OCI-LY7 (cell line): Measurements from ENCODE around the gene HMGA1.

Experiments
- CTCF ChIP-seq: fragments of 200-600 bp; sonication (generic); conservative IDR thresholded peaks from 2 replicates; pipeline ENCODE4 v1.5.1; 2014; ENCODE audit warnings: mild to moderate bottlenecking, antibody characterized with exemption, low read length, moderate library complexity, mixed read lengths
- EZH2phosphoT487 ChIP-seq: fragments of 200-600 bp; sonication (generic); IDR thresholded peaks from 2 replicates; pipeline ENCODE4 v1.6.1; 2018; ENCODE audit warnings: low read depth, borderline replicate concordance, mild to moderate bottlenecking, mixed run types, antibody characterized with exemption, low read length, moderate library complexity, mixed read lengths

DNA sequence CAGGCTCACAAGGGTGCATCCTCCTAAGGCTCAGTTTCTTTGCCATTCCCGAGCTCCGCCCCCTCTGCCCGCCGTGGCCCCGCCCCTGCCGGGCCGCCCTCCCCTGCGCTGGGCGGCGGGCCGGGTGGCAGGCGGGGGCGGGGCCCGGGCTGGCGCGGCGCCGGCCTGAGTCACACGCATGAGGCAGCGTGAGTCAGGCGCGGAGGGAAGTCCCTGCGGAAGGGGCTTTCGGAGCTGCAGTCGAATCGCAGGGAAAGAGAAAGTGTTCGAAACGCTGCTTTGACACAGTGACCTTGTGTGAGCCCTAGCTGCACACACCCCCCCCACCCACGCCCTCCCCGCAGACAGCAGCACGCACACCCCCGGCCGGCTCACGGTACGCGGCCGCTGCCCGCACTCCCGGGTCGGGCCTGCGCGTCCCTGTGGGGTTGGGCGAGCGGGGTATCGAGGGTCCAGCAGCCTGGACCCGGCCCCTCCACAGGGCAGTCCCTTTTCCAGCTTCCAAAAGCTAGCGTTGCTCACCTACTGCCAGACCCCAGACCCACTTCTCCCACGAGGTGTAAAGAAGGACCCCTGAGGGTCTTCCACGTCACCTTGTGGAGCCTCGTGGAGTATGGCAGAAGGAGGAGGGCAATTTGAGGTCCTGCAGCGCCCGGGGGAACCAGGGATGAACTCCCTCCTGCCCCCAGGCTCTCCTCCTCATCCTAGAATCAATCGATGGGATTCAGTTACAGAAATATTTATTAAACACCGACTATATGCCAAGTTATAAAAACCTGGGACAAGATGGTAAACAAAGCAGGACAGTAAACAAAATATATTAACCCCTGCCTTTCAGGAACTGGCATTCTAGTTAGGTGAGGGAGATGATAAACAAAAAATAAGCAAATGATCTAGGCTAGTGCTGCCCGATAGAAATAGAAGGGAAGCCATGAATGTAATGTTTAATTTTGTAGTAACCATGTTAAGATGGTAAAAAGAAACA lies 12.4 kb upstream of the HMGA1 start:
- no peak for TF ChIP-seq CTCF
- no peak for TF ChIP-seq EZH2phosphoT487
